ENCODE data around the gene IGSF3.
"Not testable (repeated sequence)": the region's sequence is repeated elsewhere in the genome, so short reads cannot be mapped to it uniquely, and the experiment has no call there.

IGSF3 gene

GRCh38 chr1:116654351-116654750, 13.2 kb downstream of the IGSF3 start:
- Histone ChIP-seq H3K4me1 (ENCODE audit: insufficient read depth, low read length) (peaks cover 7% of the 10 kb centered on the region; the same call in 1 of the 2 replicates), H3K9me3 (ENCODE audit: insufficient read depth, low read depth, low read length) (no peaks in the 10 kb centered on the region), H3K36me3 (ENCODE audit: insufficient read depth, low read depth, low read length) (no peaks in the 10 kb centered on the region), H3K27me3 (ENCODE audit: insufficient read depth, low read length) (no peaks in the 10 kb centered on the region), H3K4me3 (ENCODE audit: low read length) (no peak overlapping the region), H3K27ac (ENCODE audit: low read length) (no peak overlapping the region), H3K9ac (ENCODE audit: low read depth, low read length) (no peak overlapping the region)

- not testable (repeated sequence) for H3K9me3 ChIP-seq (ENCODE audit: insufficient read depth, low read depth, low read length); H3K27me3 ChIP-seq (ENCODE audit: insufficient read depth, low read length)
Measured at GRCh38 chr1:116652598-116652997, 14.9 kb downstream of the IGSF3 start.

GRCh38 chr1:116650781-116651180, 16.8 kb downstream of the IGSF3 start:
- H3K4me3 ChIP-seq (ENCODE audit: low read length); H3K9me3 ChIP-seq (ENCODE audit: insufficient read depth, low read depth, low read length); H3K27me3 ChIP-seq (ENCODE audit: insufficient read depth, low read length); H3K27ac ChIP-seq (ENCODE audit: low read length); H3K36me3 ChIP-seq (ENCODE audit: insufficient read depth, low read depth, low read length); H3K9ac ChIP-seq (ENCODE audit: low read depth, low read length): not testable (repeated sequence)
- H3K4me1 ChIP-seq (ENCODE audit: insufficient read depth, low read length) = peaks cover 17% of the 10 kb centered on the region; the same call in 1 of the 2 replicates

More at GRCh38 chr1:116652598-116652997, 14.9 kb downstream of the IGSF3 start:
- H3K9ac ChIP-seq (ENCODE audit: low read depth, low read length); H3K27ac ChIP-seq (ENCODE audit: low read length); H3K4me3 ChIP-seq (ENCODE audit: low read length); H3K4me1 ChIP-seq (ENCODE audit: insufficient read depth, low read length); H3K36me3 ChIP-seq (ENCODE audit: insufficient read depth, low read depth, low read length): not testable (repeated sequence)

GRCh38 chr1:116649041-116649440, 18.5 kb downstream of the IGSF3 start:
- not testable (repeated sequence) for H3K27ac ChIP-seq (ENCODE audit: low read length); H3K27me3 ChIP-seq (ENCODE audit: insufficient read depth, low read length); H3K36me3 ChIP-seq (ENCODE audit: insufficient read depth, low read depth, low read length); H3K4me3 ChIP-seq (ENCODE audit: low read length); H3K9me3 ChIP-seq (ENCODE audit: insufficient read depth, low read depth, low read length); H3K9ac ChIP-seq (ENCODE audit: low read depth, low read length)
- H3K4me1 ChIP-seq (ENCODE audit: insufficient read depth, low read length) = peaks cover 17% of the 10 kb centered on the region; the same call in 1 of the 2 replicates

GRCh38 chr1:116648325-116648724, 19.2 kb downstream of the IGSF3 start:
- H3K4me1 ChIP-seq (ENCODE audit: insufficient read depth, low read length) = peaks cover 21% of the 10 kb centered on the region
- H3K36me3 ChIP-seq (ENCODE audit: insufficient read depth, low read depth, low read length); H3K27me3 ChIP-seq (ENCODE audit: insufficient read depth, low read length); H3K9me3 ChIP-seq (ENCODE audit: insufficient read depth, low read depth, low read length); H3K4me3 ChIP-seq (ENCODE audit: low read length); H3K27ac ChIP-seq (ENCODE audit: low read length); H3K9ac ChIP-seq (ENCODE audit: low read depth, low read length): not testable (repeated sequence)

- H3K4me3 ChIP-seq (ENCODE audit: low read length); H3K9me3 ChIP-seq (ENCODE audit: insufficient read depth, low read depth, low read length); H3K27me3 ChIP-seq (ENCODE audit: insufficient read depth, low read length); H3K36me3 ChIP-seq (ENCODE audit: insufficient read depth, low read depth, low read length); H3K27ac ChIP-seq (ENCODE audit: low read length): not testable (repeated sequence)
- peak overlapping the region; percentile 13; the same call in 1 of the 2 replicates for H3K9ac ChIP-seq (ENCODE audit: low read depth, low read length)
- H3K4me1 ChIP-seq (ENCODE audit: insufficient read depth, low read length) = peaks cover 22% of the 10 kb centered on the region
Measured at GRCh38 chr1:116647186-116647585, 20.3 kb downstream of the IGSF3 start.

- not testable (repeated sequence) for H3K27ac ChIP-seq (ENCODE audit: low read length); H3K36me3 ChIP-seq (ENCODE audit: insufficient read depth, low read depth, low read length); H3K9me3 ChIP-seq (ENCODE audit: insufficient read depth, low read depth, low read length); H3K27me3 ChIP-seq (ENCODE audit: insufficient read depth, low read length); H3K4me3 ChIP-seq (ENCODE audit: low read length)
- Histone ChIP-seq H3K9ac (ENCODE audit: low read depth, low read length) (peak overlapping the region; percentile 13; the same call in 1 of the 2 replicates), H3K4me1 (ENCODE audit: insufficient read depth, low read length) (peaks cover 22% of the 10 kb centered on the region)
Measured at GRCh38 chr1:116646673-116647170, 20.8 kb downstream of the IGSF3 start.

GRCh38 chr1:116645802-116646672, 21.5 kb downstream of the IGSF3 start:
- not testable (repeated sequence) for H3K36me3 ChIP-seq (ENCODE audit: insufficient read depth, low read depth, low read length); H3K9me3 ChIP-seq (ENCODE audit: insufficient read depth, low read depth, low read length); H3K27ac ChIP-seq (ENCODE audit: low read length); H3K9ac ChIP-seq (ENCODE audit: low read depth, low read length); H3K27me3 ChIP-seq (ENCODE audit: insufficient read depth, low read length); H3K4me3 ChIP-seq (ENCODE audit: low read length)
- H3K4me1 ChIP-seq (ENCODE audit: insufficient read depth, low read length) = peaks cover 22% of the 10 kb centered on the region

- not testable (repeated sequence) for H3K9me3 ChIP-seq (ENCODE audit: insufficient read depth, low read depth, low read length); H3K4me3 ChIP-seq (ENCODE audit: low read length); H3K27me3 ChIP-seq (ENCODE audit: insufficient read depth, low read length); H3K9ac ChIP-seq (ENCODE audit: low read depth, low read length); H3K27ac ChIP-seq (ENCODE audit: low read length); H3K36me3 ChIP-seq (ENCODE audit: insufficient read depth, low read depth, low read length)
- peaks cover 22% of the 10 kb centered on the region for H3K4me1 ChIP-seq (ENCODE audit: insufficient read depth, low read length)
Measured at GRCh38 chr1:116644993-116645392, 22.5 kb downstream of the IGSF3 start.

GRCh38 chr1:116644096-116644495, 23.4 kb downstream of the IGSF3 start:
- H3K4me1 ChIP-seq (ENCODE audit: insufficient read depth, low read length) = peaks cover 22% of the 10 kb centered on the region
- not testable (repeated sequence) for H3K36me3 ChIP-seq (ENCODE audit: insufficient read depth, low read depth, low read length); H3K27me3 ChIP-seq (ENCODE audit: insufficient read depth, low read length); H3K27ac ChIP-seq (ENCODE audit: low read length); H3K9ac ChIP-seq (ENCODE audit: low read depth, low read length); H3K9me3 ChIP-seq (ENCODE audit: insufficient read depth, low read depth, low read length); H3K4me3 ChIP-seq (ENCODE audit: low read length)

GRCh38 chr1:116643281-116643751, 24.2 kb downstream of the IGSF3 start:
- H3K27me3 ChIP-seq (ENCODE audit: insufficient read depth, low read length); H3K36me3 ChIP-seq (ENCODE audit: insufficient read depth, low read depth, low read length); H3K9me3 ChIP-seq (ENCODE audit: insufficient read depth, low read depth, low read length); H3K27ac ChIP-seq (ENCODE audit: low read length); H3K9ac ChIP-seq (ENCODE audit: low read depth, low read length); H3K4me3 ChIP-seq (ENCODE audit: low read length): not testable (repeated sequence)
- H3K4me1 ChIP-seq (ENCODE audit: insufficient read depth, low read length) = peaks cover 22% of the 10 kb centered on the region
